GM18870 (cell line): Measurements from ENCODE around the gene TBC1D22A.

ENCODE experiments used
- ATAC-seq: cut with Tn5 transposase; IDR thresholded peaks from one replicate; pipeline ENCODE4 v1.9.1; 2021; ENCODE audit warnings: moderate library complexity; ENCODE audit not compliant: unreplicated experiment

The TBC1D22A gene

DNA sequence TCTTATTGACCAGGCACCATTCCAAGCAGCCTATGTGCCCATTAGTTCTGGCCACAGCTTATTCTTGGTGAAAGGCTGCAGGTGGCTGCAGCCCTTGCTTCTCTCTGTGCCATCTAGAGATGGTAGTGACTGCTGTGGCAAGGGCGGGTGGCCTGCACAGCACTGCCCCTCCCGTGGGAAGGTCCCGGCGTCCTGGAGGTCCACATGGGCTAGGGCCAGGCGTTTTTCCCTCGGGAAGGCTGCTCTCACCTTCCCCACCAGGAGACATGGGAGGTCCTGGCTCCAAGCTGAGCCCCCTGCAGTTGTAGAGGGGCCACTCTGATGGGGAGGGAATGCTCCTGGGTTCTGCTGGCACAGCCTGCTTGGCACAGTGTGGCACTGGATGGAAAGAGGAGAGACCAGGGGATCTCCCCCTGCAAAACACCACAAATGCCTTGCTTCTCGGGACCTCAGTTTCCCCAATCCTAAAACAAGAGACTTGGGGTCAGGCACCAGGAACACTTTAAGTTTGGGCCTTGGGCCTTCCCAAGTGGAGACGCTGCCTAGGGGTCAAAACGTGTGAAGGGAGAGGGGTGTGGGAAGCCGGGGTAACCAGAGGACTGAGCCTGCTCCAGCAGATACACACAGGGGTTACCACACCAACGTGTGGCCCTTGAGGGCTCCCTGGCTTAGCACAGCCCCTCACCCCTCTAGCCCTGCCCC lies 10.0 kb upstream of the TBC1D22A start:
- no peak for ATAC-seq

DNA sequence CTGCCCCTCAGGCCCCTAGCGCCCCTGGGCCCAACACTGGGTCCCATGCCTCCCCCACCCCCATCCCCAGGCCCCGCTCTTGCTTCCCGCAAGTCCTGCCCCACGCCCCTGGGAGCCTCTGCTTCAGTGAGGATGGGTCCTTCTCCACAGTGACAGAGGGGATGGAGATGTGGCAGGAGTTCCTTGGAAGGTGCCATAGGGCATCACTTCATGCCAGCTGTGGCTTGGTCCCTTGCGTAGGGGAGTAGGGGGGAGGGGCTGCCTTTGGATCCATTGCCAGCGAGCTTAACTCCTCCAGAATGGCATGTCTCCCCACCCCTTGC lies 9.5 kb upstream of the TBC1D22A start:
- no peak for ATAC-seq

DNA sequence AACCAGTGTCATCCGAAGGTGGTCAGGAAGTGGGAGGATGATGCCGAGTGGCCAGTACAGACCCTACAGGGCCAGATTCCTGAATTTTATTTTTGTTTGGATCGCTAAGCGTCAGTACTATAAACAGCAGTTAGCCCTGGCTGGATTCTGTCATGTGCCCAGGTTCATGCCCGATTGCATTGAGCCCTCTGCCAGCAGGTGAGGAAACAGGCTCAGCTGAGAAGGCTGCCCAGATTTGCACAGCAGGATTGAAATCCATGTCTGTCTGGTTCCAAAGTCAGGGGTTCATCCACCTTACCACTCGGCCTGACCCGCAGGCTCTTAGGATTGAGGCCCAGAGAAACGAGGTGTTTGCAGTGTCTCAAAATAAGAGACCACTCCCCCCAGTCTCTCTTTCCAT lies 9.1 kb upstream of the TBC1D22A start:
- no peak for ATAC-seq

DNA sequence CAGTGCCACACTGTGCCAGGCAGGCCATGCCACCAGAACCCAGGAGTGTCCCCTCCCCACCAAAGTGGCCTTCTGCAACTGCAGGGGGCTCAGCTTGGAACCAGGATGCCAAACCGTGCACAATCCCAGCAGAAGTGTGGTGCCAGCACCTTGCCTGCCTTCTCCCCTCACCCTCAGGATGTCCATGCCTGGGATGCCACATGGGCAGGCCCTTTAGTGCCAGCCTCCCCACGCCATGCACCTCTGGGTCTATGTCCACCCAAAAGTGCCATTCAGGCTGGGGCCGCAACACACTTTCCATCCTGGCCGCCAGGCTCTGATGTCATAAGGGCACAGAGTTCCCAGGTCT lies 8.7 kb upstream of the TBC1D22A start:
- ATAC-seq = no peak

DNA sequence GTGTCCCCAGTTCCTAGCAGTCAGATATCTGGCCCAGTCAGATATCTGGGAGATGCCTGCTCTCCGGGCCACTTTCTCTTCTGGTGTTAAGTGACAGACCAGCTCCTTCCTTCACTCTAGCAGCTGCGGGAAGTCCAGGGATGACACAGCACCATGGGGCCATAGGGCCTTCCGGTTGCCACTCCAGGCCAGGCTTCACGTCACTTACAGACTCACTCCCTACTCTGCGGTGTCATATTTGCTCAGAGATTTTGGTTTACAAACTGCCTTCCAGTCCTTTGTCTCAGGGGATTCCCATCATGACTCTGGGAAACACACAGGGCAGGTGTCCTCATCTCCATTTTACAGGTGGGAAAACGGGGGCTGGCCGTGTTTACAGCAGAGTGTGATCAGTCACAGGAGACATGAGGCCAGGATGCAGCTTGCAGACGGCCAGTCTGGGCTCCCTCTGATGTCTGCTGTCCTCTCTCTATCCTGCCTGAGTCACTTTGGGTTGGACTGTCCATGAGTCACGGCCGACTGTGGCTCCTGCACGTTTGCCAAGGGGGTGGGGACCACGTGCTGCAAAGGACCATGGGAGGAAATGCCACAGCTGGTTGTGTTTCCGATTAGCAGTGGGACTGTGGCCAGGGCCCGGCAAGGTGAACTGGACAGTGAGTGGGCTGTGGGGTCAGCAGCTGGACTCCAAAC lies 8.2 kb upstream of the TBC1D22A start:
- no peak for ATAC-seq

DNA sequence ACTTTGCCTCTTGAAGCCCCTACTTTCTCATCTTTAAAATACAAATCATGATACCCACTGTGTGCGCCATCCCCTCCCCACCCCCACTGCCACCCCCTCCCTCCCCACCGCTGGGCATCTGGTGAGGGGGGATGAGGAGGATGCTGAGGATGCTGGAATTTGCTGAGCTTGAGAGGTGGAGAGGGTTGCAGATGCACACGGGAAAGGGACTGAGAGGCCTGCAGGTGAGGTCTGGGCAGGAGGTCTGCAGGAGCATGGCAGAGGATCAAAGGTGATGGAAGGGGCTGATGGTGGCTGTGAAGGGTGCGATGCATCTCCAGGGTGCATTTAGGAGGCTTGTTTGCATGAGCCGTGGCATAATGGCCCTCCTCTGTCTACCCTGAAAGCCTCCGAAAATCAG lies 7.6 kb upstream of the TBC1D22A start:
- ATAC-seq = no peak

DNA sequence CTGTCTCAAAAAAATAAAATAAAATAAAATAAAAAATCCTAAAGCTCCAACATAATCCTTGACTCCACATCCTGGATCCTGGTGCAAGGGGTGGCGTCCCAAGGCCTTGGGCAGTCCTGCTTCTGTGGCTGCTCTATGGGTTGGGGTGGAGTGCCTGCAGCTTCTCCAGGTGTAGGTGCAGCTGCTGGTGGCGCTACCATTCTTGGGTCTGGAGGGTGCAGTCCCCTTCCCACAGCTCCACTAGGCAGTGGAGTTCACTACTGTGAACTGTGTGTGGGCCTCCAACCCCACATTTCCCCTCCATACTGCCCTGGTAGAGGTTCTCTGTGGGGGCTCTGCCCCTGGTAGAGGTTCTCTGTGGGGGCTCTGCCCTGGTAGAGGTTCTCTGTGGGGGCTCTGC lies 6.9 kb upstream of the TBC1D22A start:
- ATAC-seq = no peak

DNA sequence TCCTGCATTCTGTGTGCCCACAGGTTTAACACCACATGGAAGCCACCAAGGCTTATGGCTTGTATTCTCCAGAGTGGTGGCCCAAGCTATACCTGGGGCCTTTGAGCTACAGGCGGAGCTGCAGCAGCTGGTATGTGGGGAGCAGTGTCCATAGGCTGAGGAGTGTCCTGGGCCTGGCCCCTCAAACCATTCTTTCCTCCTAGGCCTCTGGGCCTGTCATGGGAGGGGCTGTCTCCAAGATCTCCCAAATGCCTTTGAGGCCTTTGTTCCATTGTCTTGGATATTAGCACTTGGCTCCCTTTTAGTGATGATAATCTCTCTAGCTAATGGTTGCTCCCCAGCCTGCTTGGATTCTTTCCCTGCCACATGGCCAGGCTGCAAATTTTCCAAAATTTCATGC lies 6.4 kb upstream of the TBC1D22A start:
- ATAC-seq = no peak

DNA sequence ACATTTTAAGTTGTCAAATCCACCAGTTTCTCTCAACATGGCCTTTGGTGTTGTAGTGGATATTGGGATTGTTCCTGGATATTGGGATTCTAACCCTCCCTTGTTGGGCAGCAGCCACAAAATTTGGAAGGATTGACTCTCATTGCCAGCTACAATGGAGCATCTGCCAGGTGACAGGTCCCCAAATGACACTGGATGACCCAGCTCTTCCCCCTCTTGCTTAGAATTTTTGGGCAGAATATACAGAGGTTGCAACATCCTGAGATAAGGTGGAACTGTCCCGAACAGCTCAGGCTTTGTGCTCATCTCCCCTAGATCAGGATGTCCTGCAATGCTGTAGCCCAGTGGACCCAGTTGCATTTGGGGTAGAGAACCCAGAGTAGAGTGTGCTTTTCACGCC lies 5.3 kb upstream of the TBC1D22A start:
- ATAC-seq = no peak

DNA sequence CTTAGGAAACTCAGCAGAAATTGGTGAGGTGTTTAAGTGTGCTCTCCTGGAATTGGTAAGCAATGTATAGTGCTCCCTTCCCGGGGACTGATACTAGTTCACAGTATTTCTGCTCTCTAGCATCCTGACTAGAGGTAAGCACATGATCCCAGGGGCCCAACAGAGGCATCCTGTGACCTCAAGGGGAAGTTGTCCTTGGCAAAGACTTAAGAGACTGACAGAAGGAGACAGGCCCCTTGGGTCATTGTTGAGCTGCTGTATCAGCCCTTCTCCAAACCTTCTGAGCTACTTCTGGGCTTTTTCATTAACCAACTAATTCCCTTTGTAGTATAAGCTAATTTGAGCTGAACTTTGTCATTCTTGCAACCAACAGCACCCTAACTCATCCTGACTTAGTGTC lies 4.3 kb upstream of the TBC1D22A start:
- ATAC-seq = no peak

DNA sequence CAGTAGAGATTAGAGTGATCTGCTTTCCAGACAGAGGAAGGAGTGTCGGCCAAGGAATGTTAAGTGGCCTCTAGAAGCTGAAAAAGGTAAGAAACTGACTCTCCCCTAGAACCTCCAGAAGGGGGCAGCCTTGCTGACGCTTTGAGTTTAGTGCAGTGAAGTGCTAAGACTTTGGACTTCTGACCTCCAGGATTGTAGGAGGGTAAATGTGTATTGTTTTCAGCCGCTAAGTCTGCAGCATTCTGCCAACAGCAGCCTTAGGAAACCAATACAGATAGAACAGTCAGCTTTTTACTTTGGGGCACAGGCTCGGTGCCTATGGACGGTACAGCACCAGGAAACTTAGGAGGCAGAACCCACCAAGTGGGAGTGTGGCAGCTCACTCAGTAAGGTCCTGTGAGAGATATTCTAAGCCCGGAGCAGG lies 3.6 kb upstream of the TBC1D22A start:
- no peak for ATAC-seq

DNA sequence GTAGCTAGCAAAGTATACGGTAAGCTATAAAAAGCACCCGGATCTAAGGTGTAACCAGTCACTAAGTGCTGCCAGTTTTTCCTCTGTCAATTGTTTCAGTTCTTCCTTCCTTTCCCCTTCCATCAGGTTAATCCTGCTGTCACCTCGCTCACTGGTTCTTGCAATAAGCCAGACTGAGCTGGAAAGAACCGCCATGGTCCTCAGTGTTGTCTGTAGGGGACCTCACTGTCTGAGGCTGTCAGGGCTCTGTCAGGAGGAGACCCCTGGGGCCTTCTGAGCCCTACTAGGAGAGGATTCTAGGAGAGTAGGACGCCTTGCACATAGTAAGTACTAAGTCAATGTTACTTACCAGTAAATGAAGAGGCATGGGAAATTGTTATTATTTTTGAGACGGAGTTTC lies 1.4 kb upstream of the TBC1D22A start:
- no peak for ATAC-seq

DNA sequence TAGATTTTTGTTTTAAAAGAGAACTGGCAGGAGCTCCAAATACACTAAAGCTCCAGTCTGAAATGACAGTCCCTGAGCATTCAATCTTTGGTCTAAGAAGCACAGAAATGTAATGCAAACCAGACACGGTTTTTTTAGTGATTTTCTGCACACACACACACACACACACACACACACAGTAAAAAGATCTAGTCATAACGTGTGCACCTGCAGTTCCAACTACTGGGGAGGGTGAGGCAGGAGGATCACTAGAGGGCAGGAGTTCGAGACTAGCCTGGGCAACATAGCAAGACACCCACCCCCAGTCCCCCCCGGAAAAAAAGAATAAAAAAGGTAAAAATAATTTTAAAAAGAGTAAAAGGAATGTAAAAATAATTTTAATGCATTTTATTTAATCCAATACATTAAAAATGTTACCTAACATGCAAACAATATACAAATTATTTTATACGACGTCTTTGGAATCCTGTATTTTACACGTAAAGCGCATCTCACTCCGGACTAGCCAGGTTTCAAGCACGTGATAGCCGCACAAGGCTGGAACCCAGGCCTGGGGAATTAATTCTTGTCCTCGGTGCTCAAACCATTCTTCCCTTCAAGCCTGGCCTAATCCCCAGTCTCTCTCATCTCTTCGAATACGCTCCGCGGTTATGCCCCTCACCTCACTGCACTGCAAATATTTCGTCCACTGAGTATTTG lies 762 bp upstream of the TBC1D22A start:
- ATAC-seq = no peak

DNA sequence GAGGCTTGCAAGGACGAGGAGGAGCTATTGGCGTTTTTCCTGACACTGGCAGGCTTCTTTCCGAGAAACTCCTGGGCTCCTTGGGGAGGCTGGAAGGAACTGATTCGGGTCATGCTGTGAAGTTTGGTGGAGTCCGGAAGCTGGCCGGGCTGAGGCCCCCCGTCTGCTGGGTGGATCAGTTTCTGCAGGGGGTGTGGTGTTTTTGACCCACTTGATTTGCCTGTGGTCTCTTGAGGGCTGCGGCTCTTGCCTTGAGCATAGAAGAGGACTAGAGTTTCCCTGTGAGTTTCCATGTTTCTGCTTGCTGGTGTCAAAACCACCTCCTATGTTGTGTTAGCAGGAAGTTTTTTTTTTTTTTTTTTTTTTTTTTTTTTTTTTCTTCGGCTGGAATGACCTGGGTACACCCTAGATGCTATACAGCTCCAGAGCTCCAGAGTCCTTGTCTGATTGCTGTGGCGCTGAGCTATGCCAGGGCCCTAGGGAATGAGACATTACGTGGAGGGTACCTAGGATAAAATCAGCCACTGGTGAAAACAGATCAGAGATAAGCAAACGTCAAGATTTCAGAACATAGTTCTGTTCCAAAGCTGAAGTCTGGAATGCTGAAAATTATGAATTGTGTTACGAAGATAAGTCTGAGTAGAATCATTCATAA lies 728 bp downstream of the TBC1D22A start:
- peak; percentile 44 for ATAC-seq

DNA sequence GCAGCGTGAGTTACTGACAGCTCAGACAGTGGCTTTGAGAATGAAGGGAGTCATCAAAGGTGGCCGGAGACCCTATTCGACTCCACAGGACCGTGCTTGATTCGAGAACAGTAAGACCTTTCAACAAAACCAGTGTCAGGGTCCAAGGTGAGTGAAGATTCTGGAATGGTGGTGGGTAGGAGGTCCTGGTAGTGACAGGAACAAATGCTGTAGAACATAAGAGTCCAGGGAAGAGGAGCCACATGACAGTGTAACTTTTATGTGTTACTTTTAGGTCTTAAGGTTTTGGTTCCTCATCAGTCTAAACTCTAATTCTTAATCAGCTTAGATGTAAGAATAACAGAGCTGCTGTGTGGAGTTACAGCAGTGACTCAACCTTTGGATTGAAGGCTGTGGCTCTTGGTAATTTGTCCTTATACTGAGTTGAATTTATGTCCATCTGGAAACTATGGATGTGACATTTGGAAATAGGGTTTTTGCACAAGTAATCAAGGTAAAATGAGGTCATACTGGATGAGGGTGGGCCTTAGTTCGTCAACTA lies 1.8 kb downstream of the TBC1D22A start:
- no peak for ATAC-seq

DNA sequence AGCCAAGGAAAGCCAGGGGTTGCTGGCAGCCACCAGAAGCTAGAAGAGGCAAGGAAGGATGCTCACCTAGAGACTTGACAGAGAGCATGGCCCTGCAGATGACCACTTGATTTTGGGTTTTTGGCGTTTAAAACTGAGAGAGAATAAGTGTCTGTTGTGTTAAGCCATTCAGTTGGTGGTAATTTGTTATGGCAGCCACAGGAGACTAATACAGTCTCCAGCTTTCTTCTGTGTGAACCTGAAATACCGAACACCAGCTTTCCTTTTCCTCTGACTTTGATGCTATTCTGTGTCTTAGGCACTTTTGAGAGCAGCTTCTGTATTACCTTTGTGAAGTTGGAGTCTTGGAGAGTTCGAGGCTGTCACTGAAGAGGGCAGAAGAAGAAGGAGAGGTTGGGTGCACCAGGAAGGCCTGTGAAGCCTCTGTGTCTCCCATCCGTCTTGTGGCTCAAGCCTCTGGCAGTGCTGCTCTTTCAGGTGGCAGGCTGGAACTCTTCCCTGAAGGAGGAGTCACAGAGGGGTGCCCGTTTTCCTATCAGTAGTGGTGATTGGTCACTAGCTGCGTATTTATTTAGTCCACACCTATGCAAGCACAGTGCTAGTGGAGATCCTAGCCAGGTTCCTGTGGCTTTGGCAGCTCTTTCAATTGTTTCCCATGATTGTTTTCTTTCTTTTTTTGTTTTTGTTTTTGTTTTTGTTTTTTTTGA lies 2.5 kb downstream of the TBC1D22A start:
- ATAC-seq = no peak

DNA sequence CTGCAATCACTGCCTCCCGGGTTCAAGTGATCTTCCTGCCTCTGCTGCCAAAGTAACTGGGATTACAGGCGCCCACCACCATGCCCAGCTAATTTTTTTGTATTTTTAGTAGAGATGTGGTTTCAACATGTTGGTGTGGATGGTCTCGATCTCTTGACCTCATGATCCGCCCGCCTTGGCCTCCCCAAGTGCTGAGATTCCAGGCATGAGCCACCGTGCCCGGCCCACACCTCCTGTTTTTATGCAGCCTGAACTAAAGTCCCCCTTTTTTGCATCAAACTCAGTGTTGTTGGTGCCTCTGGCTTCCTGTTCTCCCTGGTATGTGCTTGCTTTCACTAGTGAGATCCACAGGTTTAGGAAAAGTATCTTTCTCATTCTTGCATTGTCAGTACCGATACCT lies 4.2 kb downstream of the TBC1D22A start:
- ATAC-seq = no peak

DNA sequence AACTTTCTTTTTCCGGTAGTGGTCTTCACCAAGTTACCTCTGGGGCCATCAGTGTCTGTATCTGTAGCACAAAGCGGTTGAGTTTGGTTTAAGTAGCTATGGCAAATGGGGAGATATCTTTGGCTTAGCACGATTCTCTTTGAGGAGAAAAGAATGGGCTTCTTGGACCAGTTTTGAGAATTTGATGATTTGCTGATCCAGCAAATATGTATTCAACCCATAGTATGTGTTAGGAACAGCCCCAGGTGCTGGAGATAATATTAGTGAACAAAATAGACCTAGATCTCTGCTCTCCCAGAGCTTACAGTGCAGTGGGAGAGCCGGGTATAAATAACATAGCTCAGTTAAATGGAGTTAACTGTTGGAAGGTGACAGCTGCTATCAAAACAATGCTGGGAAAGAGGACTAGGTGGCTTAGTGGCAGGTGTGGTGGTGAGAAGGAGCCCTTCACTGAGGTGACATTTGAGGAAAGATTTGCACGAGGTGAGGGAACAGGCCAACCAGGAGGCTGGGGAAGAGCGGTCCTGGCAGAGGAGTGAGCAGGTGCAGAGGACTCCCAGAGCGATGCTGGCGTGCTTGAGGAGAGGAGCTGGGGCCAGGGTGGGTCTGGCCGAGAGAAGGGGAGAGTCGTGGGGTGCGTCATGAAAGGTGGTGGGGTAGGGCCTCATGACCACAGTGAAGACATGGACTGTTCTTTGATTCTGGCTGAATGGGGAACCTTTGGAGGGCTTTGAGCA lies 5.0 kb downstream of the TBC1D22A start:
- no peak for ATAC-seq

DNA sequence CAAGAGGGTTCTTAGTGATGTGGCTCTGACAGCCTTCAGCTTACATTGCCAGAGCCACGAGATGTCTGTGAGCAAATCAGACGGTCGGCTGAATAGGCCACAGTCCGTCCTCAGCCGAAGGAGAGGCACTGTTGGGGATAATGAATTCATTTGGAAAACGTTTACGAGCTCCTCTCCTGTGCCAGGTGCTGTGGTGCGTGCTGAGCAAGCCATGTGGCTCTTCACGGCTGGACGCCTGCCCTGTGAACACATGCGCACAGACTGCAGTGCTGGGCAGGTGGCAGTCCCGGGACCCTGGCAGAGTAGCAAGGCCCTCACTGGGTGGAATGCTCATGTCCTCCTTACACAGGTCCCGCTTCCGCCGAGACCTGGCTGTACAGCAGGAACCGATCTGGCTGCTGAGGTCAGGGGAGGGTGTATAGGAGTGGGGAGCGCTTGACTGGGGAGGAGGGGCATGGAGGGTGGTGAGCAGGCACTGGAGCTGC lies 6.8 kb downstream of the TBC1D22A start:
- no peak for ATAC-seq

DNA sequence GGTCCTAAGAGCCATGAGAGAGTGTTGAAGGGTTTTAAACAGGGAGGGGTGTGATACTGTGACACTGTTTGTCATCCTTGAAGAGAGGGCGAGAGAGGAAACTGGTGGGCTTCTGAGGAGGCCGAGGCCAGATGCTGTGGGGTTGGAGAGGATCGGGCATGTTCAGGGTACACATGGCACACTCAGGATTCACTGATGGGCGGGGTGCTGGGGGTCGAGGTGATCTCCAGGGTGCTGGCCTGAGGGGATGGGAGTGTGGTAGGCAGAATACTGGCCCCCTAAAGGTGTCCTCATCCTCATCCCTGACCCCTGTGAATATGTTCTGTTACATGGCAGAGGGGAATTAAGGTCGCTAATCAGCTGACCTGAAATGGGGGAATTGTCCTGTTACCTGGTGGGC lies 7.3 kb downstream of the TBC1D22A start:
- no peak for ATAC-seq
